ENCODE data around the gene NEXMIF.
"Not testable (repeated sequence)": the region's sequence is repeated elsewhere in the genome, so short reads cannot be mapped to it uniquely, and the experiment has no call there.

The NEXMIF gene

DNA sequence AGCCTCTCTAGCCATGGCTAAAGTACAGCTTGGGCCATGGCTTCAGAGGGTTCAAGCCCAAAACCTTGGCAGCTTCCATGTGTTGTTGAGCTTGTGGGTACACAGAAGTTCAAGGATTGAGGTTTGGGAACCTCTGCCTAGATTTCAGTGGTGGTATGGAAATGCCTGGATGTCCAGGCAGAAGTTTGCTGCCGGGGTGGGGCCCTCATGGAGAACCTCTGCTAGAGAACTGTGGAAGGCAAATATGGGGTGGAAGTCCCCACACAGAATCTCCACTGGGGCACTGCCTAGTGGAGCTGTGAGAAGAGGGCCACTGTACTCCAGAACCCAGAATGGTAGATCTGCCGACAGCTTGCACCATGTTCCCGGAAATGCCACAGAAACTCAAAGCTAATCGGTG lies 59.5 kb downstream of the NEXMIF start:
- no peak overlapping the region for H3K27ac ChIP-seq
- TF ChIP-seq, protein P1, sequence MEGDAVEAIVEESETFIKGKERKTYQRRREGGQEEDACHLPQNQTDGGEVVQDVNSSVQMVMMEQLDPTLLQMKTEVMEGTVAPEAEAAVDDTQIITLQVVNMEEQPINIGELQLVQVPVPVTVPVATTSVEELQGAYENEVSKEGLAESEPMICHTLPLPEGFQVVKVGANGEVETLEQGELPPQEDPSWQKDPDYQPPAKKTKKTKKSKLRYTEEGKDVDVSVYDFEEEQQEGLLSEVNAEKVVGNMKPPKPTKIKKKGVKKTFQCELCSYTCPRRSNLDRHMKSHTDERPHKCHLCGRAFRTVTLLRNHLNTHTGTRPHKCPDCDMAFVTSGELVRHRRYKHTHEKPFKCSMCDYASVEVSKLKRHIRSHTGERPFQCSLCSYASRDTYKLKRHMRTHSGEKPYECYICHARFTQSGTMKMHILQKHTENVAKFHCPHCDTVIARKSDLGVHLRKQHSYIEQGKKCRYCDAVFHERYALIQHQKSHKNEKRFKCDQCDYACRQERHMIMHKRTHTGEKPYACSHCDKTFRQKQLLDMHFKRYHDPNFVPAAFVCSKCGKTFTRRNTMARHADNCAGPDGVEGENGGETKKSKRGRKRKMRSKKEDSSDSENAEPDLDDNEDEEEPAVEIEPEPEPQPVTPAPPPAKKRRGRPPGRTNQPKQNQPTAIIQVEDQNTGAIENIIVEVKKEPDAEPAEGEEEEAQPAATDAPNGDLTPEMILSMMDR (IDR thresholded peaks at IDR 0.05), result no peak
- TF ChIP-seq ZFX (IDR thresholded peaks at IDR 0.05; ENCODE audit: borderline replicate concordance), result no peak

DNA sequence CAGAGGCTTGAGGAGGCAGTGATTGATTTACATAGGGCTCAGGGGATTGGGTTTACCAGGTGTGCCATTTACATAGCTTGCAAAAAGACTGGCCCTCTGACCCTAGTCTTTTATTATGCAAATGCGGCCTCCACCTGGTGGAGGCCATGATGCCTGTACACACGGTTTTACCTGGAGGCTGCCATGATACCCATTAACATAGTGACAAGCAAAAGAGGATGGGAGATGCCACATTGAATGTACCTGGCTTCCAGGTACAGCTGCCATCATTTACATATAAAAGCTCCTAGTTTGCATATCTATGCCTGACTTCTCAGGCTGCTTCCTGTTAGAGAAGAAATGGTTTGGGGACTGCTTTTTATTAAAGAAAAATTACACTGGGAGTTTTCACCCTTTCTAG lies 72.0 kb downstream of the NEXMIF start:
- TF ChIP-seq, protein P1 (IDR thresholded peaks at IDR 0.05), result no peak
- TF ChIP-seq ZFX (IDR thresholded peaks at IDR 0.05; ENCODE audit: borderline replicate concordance), result no peak
- no peak overlapping the region for H3K27ac ChIP-seq

DNA sequence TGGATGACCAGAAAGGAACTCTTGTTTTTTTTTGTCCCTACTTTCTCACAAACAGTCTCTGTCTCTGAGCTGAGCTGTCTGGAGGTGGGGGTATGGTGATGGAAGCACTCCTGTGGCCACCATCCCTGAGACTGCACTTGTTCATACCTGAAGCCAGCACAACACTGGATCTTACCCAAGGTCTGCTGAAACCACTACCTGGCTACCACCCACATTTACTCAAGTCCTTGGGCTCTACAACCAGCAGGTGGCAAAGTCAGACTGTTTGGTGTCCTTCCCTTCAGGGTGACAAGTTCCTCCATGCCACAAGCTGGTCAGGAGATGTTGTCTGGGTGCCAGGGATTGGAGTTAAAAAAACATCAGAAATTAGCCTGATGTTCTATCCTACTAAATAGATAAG lies 89.7 kb downstream of the NEXMIF start:
- no peak overlapping the region for H3K27ac ChIP-seq
- TF ChIP-seq, protein P1 (IDR thresholded peaks at IDR 0.05), result no peak
- no peak for TF ChIP-seq ZFX (IDR thresholded peaks at IDR 0.05; ENCODE audit: borderline replicate concordance)

DNA sequence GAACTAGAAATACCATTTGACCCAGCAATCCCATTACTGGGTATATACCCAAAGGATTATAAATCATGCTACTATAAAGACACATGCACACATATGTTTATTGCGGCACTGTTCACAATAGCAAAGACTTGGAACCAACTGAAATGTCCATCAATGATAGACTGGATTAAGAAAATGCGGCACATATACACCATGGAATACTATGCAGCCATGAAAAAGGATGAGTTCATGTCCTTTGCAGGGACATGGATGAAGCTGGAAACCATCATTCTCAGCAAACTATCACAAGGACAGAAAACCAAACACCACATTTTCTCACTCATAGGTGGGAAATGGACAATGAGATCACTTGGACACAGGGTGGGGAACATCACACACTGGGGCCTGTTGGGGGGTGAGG lies 105.5 kb downstream of the NEXMIF start:
- not testable (repeated sequence) for H3K27ac ChIP-seq

DNA sequence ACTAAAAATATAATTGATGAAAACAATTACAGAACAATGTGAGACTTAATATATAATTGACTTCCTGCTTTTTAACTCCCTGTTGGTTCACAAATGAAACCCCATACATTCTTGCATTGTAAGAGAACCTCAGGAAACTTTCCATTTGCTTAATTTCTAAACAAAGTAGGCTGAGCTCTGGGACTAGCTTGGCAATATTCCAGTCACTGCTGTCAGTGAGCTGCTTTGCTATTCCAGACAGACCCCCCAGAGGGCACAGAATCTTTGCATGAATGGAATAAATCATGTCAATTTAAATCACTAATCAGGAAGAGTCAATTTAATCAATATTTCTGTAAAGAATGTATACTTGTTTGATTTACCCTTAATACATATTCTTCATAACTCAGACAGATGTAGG lies 110.6 kb downstream of the NEXMIF start:
- H3K27ac ChIP-seq, result no peak overlapping the region
- no peak for TF ChIP-seq ZFX (IDR thresholded peaks at IDR 0.05; ENCODE audit: borderline replicate concordance)
- TF ChIP-seq, protein P1 (IDR thresholded peaks at IDR 0.05), result no peak

DNA sequence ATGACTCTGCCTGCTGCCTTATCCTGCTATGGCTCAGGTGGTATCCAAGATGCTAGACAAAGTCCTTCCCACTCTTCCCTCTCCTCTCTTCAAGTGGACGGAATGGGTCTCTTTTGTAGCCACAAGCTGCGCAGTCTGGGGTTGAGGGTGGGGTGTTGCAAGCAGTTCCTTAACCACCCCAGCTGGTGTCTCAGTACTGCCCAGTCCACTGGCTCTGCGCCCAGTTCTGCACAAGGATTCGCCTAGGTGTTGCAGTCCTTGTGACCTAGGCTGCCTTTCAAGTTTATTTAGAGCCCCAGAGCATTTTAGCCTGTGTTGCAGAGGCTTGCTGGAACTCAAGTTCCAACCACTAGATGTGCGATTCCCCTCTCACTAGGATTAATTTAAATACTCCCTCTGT lies 120.7 kb downstream of the NEXMIF start:
- no peak for TF ChIP-seq ZFX (IDR thresholded peaks at IDR 0.05; ENCODE audit: borderline replicate concordance)
- TF ChIP-seq, protein P1 (IDR thresholded peaks at IDR 0.05), result no peak
- no peak overlapping the region for H3K27ac ChIP-seq

DNA sequence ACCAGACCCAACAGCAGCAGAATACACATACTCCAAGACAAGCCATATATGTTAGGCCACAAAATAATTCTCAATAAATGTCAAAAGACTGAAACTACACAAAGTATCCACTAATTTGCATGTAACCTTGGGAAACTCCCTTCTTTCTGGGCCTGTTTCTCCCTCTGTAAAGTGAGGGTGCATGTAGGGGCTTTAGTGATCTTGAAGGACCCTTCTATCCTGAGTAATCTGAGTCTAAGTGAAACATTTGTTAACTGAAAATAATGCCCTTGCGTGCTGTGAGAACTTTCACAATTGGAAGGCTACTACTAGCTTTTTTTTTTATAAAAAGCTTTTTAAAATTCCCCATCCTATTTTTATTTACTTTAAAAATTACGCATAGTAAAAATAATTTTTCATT lies 125.2 kb downstream of the NEXMIF start:
- TF ChIP-seq, protein P1 (IDR thresholded peaks at IDR 0.05), result no peak
- no peak for TF ChIP-seq ZFX (IDR thresholded peaks at IDR 0.05; ENCODE audit: borderline replicate concordance)
- no peak overlapping the region for H3K27ac ChIP-seq

DNA sequence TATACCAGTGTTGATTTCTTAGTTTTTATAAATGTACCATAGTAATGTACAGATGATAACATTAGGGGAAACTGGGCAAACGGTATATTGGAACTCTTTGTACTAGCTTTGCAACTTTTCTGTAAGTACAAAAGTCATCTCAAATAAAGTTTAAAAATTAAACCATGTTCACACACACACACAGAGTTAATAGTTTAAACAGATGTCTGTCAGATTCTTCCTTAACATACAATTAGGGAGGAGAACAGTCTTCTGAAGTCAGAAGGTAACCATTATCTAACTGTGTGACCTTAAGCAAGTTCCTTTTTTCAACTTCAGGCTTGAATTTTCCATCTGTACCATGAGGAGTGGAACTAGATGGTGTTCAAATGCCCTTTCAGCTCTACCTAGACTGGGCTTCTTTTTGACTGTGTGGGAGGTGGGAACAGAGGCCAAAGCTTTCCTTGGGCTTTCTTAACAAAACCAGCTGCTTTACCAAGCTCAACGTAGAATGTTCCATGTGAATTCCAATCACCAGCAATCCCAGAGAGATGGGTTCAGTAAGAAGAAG lies 127.8 kb downstream of the NEXMIF start:
- no peak overlapping the region for H3K27ac ChIP-seq
- TF ChIP-seq, protein P1 (IDR thresholded peaks at IDR 0.05), result no peak
- TF ChIP-seq ZFX (IDR thresholded peaks at IDR 0.05; ENCODE audit: borderline replicate concordance), result no peak
